Liver (tissue), 9 donors: ENCODE measurements around the gene RASL12. TPM values are rescaled to one million over a fixed set of nuclear protein-coding genes. Genes with fewer than 3 reads are reported as not detected.

ENCODE experiments used
- DNase-seq: peaks from one replicate; pipeline ENCODE4 v3.0.0-alpha.2; 2017; ENCODE audit warnings: low spot score
- H3K27ac ChIP-seq, 2 donors: one replicate each; pipeline ENCODE4 v1.7.0; 2013; ENCODE audit warnings: inconsistent platforms in 2 of 2, low read length in 2 of 2, control low read depth in 1 of 2, low read depth in 1 of 2, mild to moderate bottlenecking in 1 of 2
- H3K27me3 ChIP-seq, 4 donors: one replicate each; pipeline versions ENCODE4 v1.6.1 to v1.7.0; 2013; ENCODE audit warnings: low read length in 3 of 4, inconsistent platforms in 1 of 4, mild to moderate bottlenecking in 1 of 4, moderate library complexity in 1 of 4; ENCODE audit not compliant: control insufficient read depth in 4 of 4, insufficient read depth in 4 of 4
- H3K36me3 ChIP-seq, 4 donors: one replicate each; pipeline versions ENCODE4 v1.6.1 to v1.7.0; 2013; ENCODE audit warnings: low read length in 3 of 4, mild to moderate bottlenecking in 3 of 4, low read depth in 1 of 4, moderate library complexity in 1 of 4; ENCODE audit not compliant: control insufficient read depth in 4 of 4, insufficient read depth in 3 of 4
- H3K4me1 ChIP-seq, 4 donors: one replicate each; pipeline versions ENCODE4 v1.6.1 to v1.7.0; 2013; ENCODE audit warnings: low read length in 3 of 4, mild to moderate bottlenecking in 3 of 4, moderate library complexity in 1 of 4; ENCODE audit not compliant: control insufficient read depth in 4 of 4, insufficient read depth in 4 of 4
- H3K4me3 ChIP-seq, 3 donors: one replicate each; pipeline versions ENCODE4 v1.6.1 to v1.7.0; 2013; ENCODE audit warnings: low read length in 3 of 3, control low read depth in 1 of 3, low read depth in 1 of 3, mild to moderate bottlenecking in 1 of 3
- H3K9ac ChIP-seq, 2 donors: one replicate each; pipeline ENCODE4 v1.7.0; 2013; ENCODE audit warnings: low read length in 2 of 2, mild to moderate bottlenecking in 2 of 2, moderate library complexity in 2 of 2, control low read depth in 1 of 2, low read depth in 1 of 2
- H3K9me3 ChIP-seq, 4 donors: one replicate each; pipeline versions ENCODE4 v1.6.1 to v1.7.0; 2013; ENCODE audit warnings: low read length in 3 of 4; ENCODE audit not compliant: control insufficient read depth in 4 of 4
- ATF3 ChIP-seq: IDR thresholded peaks from 2 replicates; pipeline ENCODE4 v1.6.1; 2016; ENCODE audit warnings: antibody characterized with exemption
- FOXA1 ChIP-seq: IDR thresholded peaks from 2 replicates; pipeline ENCODE4 v1.6.1; 2016; ENCODE audit warnings: antibody characterized with exemption
- GABPA ChIP-seq, 2 donors: IDR thresholded peaks in 1 of 2; conservative IDR thresholded peaks in 1 of 2; 2 replicates each; pipeline ENCODE4 v1.6.1; 2016; ENCODE audit warnings: antibody characterized with exemption in 2 of 2, mild to moderate bottlenecking in 1 of 2, moderate library complexity in 1 of 2
- HNF4A ChIP-seq, 2 donors: conservative IDR thresholded peaks; 2 replicates each; pipeline ENCODE4 v1.6.1; 2016; ENCODE audit warnings: antibody characterized with exemption in 2 of 2, mild to moderate bottlenecking in 2 of 2
- HNF4G ChIP-seq: IDR thresholded peaks from 2 replicates; pipeline ENCODE4 v1.6.1; 2016; ENCODE audit warnings: antibody characterized with exemption
- JUND ChIP-seq, 2 donors: IDR thresholded peaks; 2 replicates each; pipeline ENCODE4 v1.6.1; 2016; ENCODE audit warnings: antibody characterized with exemption in 2 of 2
- NR2F2 ChIP-seq: IDR thresholded peaks from 2 replicates; pipeline ENCODE4 v1.6.1; 2016; ENCODE audit warnings: antibody characterized with exemption
- RXRA ChIP-seq, 2 donors: IDR thresholded peaks; 2 replicates each; pipeline ENCODE4 v1.6.1; 2017 to 2018; ENCODE audit warnings: antibody characterized with exemption in 2 of 2, mild to moderate bottlenecking in 1 of 2
- TAF1 ChIP-seq: conservative IDR thresholded peaks from 2 replicates; pipeline ENCODE4 v1.6.1; 2016; ENCODE audit warnings: antibody characterized with exemption, mild to moderate bottlenecking
- YY1 ChIP-seq: IDR thresholded peaks from 2 replicates; pipeline ENCODE4 v1.6.1; 2016; ENCODE audit warnings: antibody characterized with exemption, mild to moderate bottlenecking
- ZBTB33 ChIP-seq: IDR thresholded peaks from 2 replicates; pipeline ENCODE4 v1.6.1; 2016; ENCODE audit warnings: antibody characterized with exemption
- WGBS: extraction: QIAGEN DNeasy Blood & Tissue Kit; methylation state at CpG from one replicate; pipeline ENCODE4 v1.1.7; 2013; 5-methylcytosine and 5-hydroxymethylcytosine counted together
- polyA plus RNA-seq, 2 donors: library from polyadenylated mRNA; stranded (reverse) in 1 of 2; unstranded in 1 of 2; fragments of 200-250 nt in 1 of 2; fragments of >200 nt in 1 of 2; fragmentation: Nextera tagmentation in 1 of 2; extraction: Ambion mirVana in 1 of 2; gene quantifications; one replicate each; pipeline versions ENCODE4 v1.2.1 to v1.2.3, GENCODE V29; 2013 to 2015
- total RNA-seq, 2 donors: library from RNA; depleted of rRNA; stranded (reverse); fragments of >200 nt; gene quantifications; one replicate each; pipeline ENCODE4 v1.2.3, GENCODE V29; 2014
- donor health status: healthy.
- donor health status: healthy.
- donor health status: healthy.
- donor health status: healthy.
- donor health status: healthy.

The RASL12 gene
- total and polyA plus RNA-seq, 4 donors = 0.50 to 0.92 (median 0.63) TPM

GRCh38 chr15:65115542-65115941 lies 47.8 kb upstream of the RASL12 start:
- 91% methylated on average over 5 of the region's 5 CpGs for WGBS
- no peak overlapping the region for H3K4me3 ChIP-seq
- TF ChIP-seq YY1 = no peak
- TF ChIP-seq TAF1 = no peak
- no peak overlapping the region for H3K27ac ChIP-seq
- peaks cover 9 to 63% (median 45%) of the 10 kb centered on the region in 4 donors for H3K36me3 ChIP-seq
- no peak overlapping the region for H3K9ac ChIP-seq
- no peaks in the 10 kb centered on the region for H3K27me3 ChIP-seq
- no peak for DNase-seq
- no peaks in the 10 kb centered on the region for H3K9me3 ChIP-seq
- H3K4me1 ChIP-seq = peaks cover 0 to 2% (median 0%) of the 10 kb centered on the region in 4 donors

GRCh38 chr15:65115086-65115485 lies 47.3 kb upstream of the RASL12 start, which contains the start of gene UBAP1L:
UBAP1L (minus strand) TSS chr15:65115200; CDS start chr15:65106215, 8,985 bp downstream.
- no peak for TF ChIP-seq HNF4G
- TF ChIP-seq ATF3 = no peak
- TF ChIP-seq JUND (IDR thresholded peaks at IDR 0.05) = no peak
- no peak for TF ChIP-seq GABPA (IDR thresholded peaks at IDR 0.05 in 1 of 2, conservative IDR thresholded peaks at IDR 0.05 in 1 of 2)
- TF ChIP-seq RXRA (IDR thresholded peaks at IDR 0.05) = no peak
- no peak for TF ChIP-seq NR2F2
- no peak for TF ChIP-seq ZBTB33
- TF ChIP-seq TAF1 = no peak
- TF ChIP-seq HNF4A (conservative IDR thresholded peaks at IDR 0.05) = no peak
- no peak for TF ChIP-seq FOXA1
- Histone ChIP-seq H3K4me3 (no peak within 1 kb of the TSS), H3K27ac (no peak within 1 kb of the TSS), H3K9me3 (no peaks in the 10 kb centered on the region), H3K9ac (no peak within 1 kb of the TSS), H3K36me3 (peaks cover 9 to 63% (median 45%) of the 10 kb centered on the region in 4 donors), H3K27me3 (no peaks in the 10 kb centered on the region), H3K4me1 (peaks cover 0 to 2% (median 0%) of the 10 kb centered on the region in 4 donors)
- WGBS = 99% methylated on average over 2 of the region's 2 CpGs
- no peak for DNase-seq

GRCh38 chr15:65110676-65111292 lies 43.0 kb upstream of the RASL12 start:
- Histone ChIP-seq H3K27me3 (no peaks in the 10 kb centered on the region), H3K4me1 (peaks cover 0 to 2% (median 0%) of the 10 kb centered on the region in 4 donors), H3K36me3 (peaks cover 6 to 31% (median 17%) of the 10 kb centered on the region in 4 donors), H3K27ac (peak overlapping the region; percentile 70 to 74), H3K9me3 (no peaks in the 10 kb centered on the region), H3K9ac (no peak overlapping the region), H3K4me3 (no peak overlapping the region)
- TF ChIP-seq NR2F2 (peak; percentile 32), FOXA1 (no peak)
- no peak for DNase-seq
- WGBS = 65% methylated on average over 3 of the region's 3 CpGs
